OCI-LY3 (cell line): ENCODE measurements around the gene CMSS1.

ENCODE experiments used
- CTCF ChIP-seq: fragments of 200-600, 300-600 bp; sonication (generic); IDR thresholded peaks from 2 replicates; pipeline ENCODE4 v1.5.1; 2014; ENCODE audit warnings: antibody characterized with exemption, low read length, low read depth
- EZH2phosphoT487 ChIP-seq: fragments of 200-600 bp; shearing (Covaris generic); IDR thresholded peaks from 2 replicates; pipeline ENCODE4 v1.6.1; 2018; ENCODE audit warnings: antibody characterized with exemption, mixed run types, low read depth

- TF ChIP-seq CTCF (no peak), EZH2phosphoT487 (no peak)
These were observed 43.2 kb upstream of the CMSS1 start for GRCh38 chr3:99774467-99774866.
